Neural progenitor cell (in vitro differentiated cells): ENCODE results near the gene RPRM. TPM values are rescaled to one million over a fixed set of nuclear protein-coding genes. Genes with fewer than 3 reads are reported as not detected.

Experiments used
- DNase-seq: peaks from one replicate; pipeline ENCODE4 v3.0.0-alpha.2; 2016; ENCODE audit warnings: low spot score
- H2AFZ ChIP-seq: fragments of 200-600 bp; sonication (generic); replicated peaks from 2 replicates; pipeline ENCODE4 v1.6.1; 2016; ENCODE audit warnings: antibody characterized with exemption
- H3F3A ChIP-seq: fragments of 200-600 bp; sonication (generic); 2 replicates; pipeline ENCODE4 v1.6.1; 2016; ENCODE audit warnings: antibody characterized with exemption, low read depth
- H3K27ac ChIP-seq: fragments of 200-600 bp; sonication (generic); 2 replicates; pipeline ENCODE4 v1.5.1; 2016; ENCODE audit warnings: mild to moderate bottlenecking
- H3K27me3 ChIP-seq: fragments of 200-600 bp; sonication (generic); 2 replicates; pipeline ENCODE4 v1.6.1; 2016; ENCODE audit warnings: mild to moderate bottlenecking, moderate library complexity
- H3K36me3 ChIP-seq: fragments of 200-600 bp; sonication (generic); 2 replicates; pipeline ENCODE4 v1.5.1; 2016
- H3K4me1 ChIP-seq: fragments of 200-600 bp; sonication (generic); 2 replicates; pipeline ENCODE4 v1.6.1; 2016; ENCODE audit warnings: mixed run types
- H3K4me2 ChIP-seq: fragments of 200-600 bp; sonication (generic); 2 replicates; pipeline ENCODE4 v1.6.1; 2016
- H3K4me3 ChIP-seq: fragments of 200-600 bp; sonication (generic); 2 replicates; pipeline ENCODE4 v1.5.1; 2016
- H3K79me2 ChIP-seq: fragments of 200-600 bp; sonication (generic); 2 replicates; pipeline ENCODE4 v1.6.1; 2016; ENCODE audit warnings: low read depth
- H3K9ac ChIP-seq: fragments of 200-600 bp; sonication (generic); 2 replicates; pipeline ENCODE4 v1.6.1; 2016
- H3K9me3 ChIP-seq: fragments of 200-600 bp; sonication (generic); 2 replicates; pipeline ENCODE4 v1.5.1; 2016; ENCODE audit warnings: low read depth
- H4K20me1 ChIP-seq: fragments of 200-600 bp; sonication (generic); 2 replicates; pipeline ENCODE4 v1.6.1; 2016; ENCODE audit warnings: low read depth
- H3K27ac Mint-ChIP-seq: 3 replicates; pipeline ENCODE4 v1.8.0; 2021; ENCODE audit warnings: mixed read lengths
- H3K27me3 Mint-ChIP-seq: 2 replicates; pipeline ENCODE4 v1.8.0; 2022; ENCODE audit warnings: low read depth, mild to moderate bottlenecking, inconsistent platforms, moderate library complexity, mixed read lengths; ENCODE audit not compliant: insufficient read depth
- H3K36me3 Mint-ChIP-seq: 3 replicates; pipeline ENCODE4 v1.8.0; 2021; ENCODE audit warnings: mixed read lengths
- H3K4me1 Mint-ChIP-seq: 3 replicates; pipeline ENCODE4 v1.8.0; 2021; ENCODE audit warnings: mixed read lengths
- H3K4me3 Mint-ChIP-seq: 3 replicates; pipeline ENCODE4 v1.8.0; 2021; ENCODE audit warnings: mild to moderate bottlenecking, moderate library complexity, mixed read lengths
- H3K9me3 Mint-ChIP-seq: 3 replicates; pipeline ENCODE4 v1.8.0; 2020; ENCODE audit warnings: mixed read lengths
- CTCF ChIP-seq: fragments of 200-600 bp; sonication (generic); IDR thresholded peaks from 2 replicates; pipeline ENCODE4 v1.5.1; 2017; ENCODE audit warnings: antibody characterized with exemption, mild to moderate bottlenecking
- EZH2 ChIP-seq: fragments of 200-600 bp; sonication (generic); IDR thresholded peaks from 2 replicates; pipeline ENCODE4 v1.6.1; 2017; ENCODE audit warnings: antibody characterized with exemption, mild to moderate bottlenecking, moderate library complexity
- EZH2phosphoT487 ChIP-seq: fragments of 200-600 bp; sonication (generic); IDR thresholded peaks from 2 replicates; pipeline ENCODE4 v1.6.1; 2017; ENCODE audit warnings: antibody characterized with exemption
- total RNA-seq: library from RNA; depleted of rRNA; stranded (reverse); fragments of >200 nt; gene quantifications from 2 replicates; pipeline ENCODE4 v1.2.3, GENCODE V29; 2015; ENCODE audit warnings: low replicate concordance

Gene RPRM
- total RNA-seq, 1 donor from 2014 or later = 0.51 TPM

GRCh38 chr2:153476816-153477635, 1.5 kb downstream of the RPRM start:
- Mint-ChIP-seq H3K9me3 (no peaks in the 10 kb centered on the region), H3K4me1 (peaks cover 37% of the 10 kb centered on the region), H3K27ac (no peak overlapping the region), H3K27me3 (peaks cover 3% of the 10 kb centered on the region), H3K36me3 (no peaks in the 10 kb centered on the region), H3K4me3 (peak overlapping the region; percentile 92)
- Histone ChIP-seq H4K20me1 (peaks cover 43% of the 10 kb centered on the region), H3K27ac (no peak overlapping the region), H3K27me3 (peaks cover 47% of the 10 kb centered on the region), H3K9ac (no peak overlapping the region), H3K79me2 (no peaks in the 10 kb centered on the region), H3K36me3 (no peaks in the 10 kb centered on the region), H3K4me1 (peaks cover 51% of the 10 kb centered on the region), H3K9me3 (no peaks in the 10 kb centered on the region), H3K4me2 (peak overlapping the region; percentile 84), H3F3A (peaks cover 36% of the 10 kb centered on the region), H3K4me3 (peak overlapping the region; percentile 50), H2AFZ (peak overlapping the region; percentile 78)
- TF ChIP-seq EZH2 = no peak
- TF ChIP-seq CTCF = peak; percentile 38
- peak; percentile 55 for DNase-seq

GRCh38 chr2:153476491-153476815, 2.1 kb downstream of the RPRM start:
- peak overlapping the region; percentile 50 for H3K4me3 ChIP-seq
- H3K27ac Mint-ChIP-seq = no peak overlapping the region
- H3K4me2 ChIP-seq = peak overlapping the region; percentile 84
- H3K27me3 Mint-ChIP-seq = peaks cover 3% of the 10 kb centered on the region
- H3K4me1 ChIP-seq = peaks cover 51% of the 10 kb centered on the region
- no peak overlapping the region for H3K9ac ChIP-seq
- peaks cover 36% of the 10 kb centered on the region for H3F3A ChIP-seq
- peaks cover 47% of the 10 kb centered on the region for H3K27me3 ChIP-seq
- no peaks in the 10 kb centered on the region for H3K79me2 ChIP-seq
- H3K9me3 Mint-ChIP-seq = no peaks in the 10 kb centered on the region
- H3K36me3 ChIP-seq = no peaks in the 10 kb centered on the region
- peaks cover 43% of the 10 kb centered on the region for H4K20me1 ChIP-seq
- no peak overlapping the region for H2AFZ ChIP-seq
- peaks cover 37% of the 10 kb centered on the region for H3K4me1 Mint-ChIP-seq
- peak overlapping the region; percentile 92 for H3K4me3 Mint-ChIP-seq
- no peaks in the 10 kb centered on the region for H3K9me3 ChIP-seq
- H3K27ac ChIP-seq = no peak overlapping the region
- DNase-seq = no peak
- TF ChIP-seq CTCF (no peak), EZH2phosphoT487 (no peak), EZH2 (no peak)
- H3K36me3 Mint-ChIP-seq = no peaks in the 10 kb centered on the region

GRCh38 chr2:153474876-153475435, 3.6 kb downstream of the RPRM start:
- Mint-ChIP-seq H3K27ac (no peak overlapping the region), H3K4me1 (peaks cover 30% of the 10 kb centered on the region), H3K4me3 (no peak overlapping the region), H3K9me3 (no peaks in the 10 kb centered on the region), H3K27me3 (peaks cover 3% of the 10 kb centered on the region), H3K36me3 (no peaks in the 10 kb centered on the region)
- Histone ChIP-seq H3F3A (peaks cover 36% of the 10 kb centered on the region), H3K27me3 (peaks cover 45% of the 10 kb centered on the region), H3K9ac (no peak overlapping the region), H3K79me2 (no peaks in the 10 kb centered on the region), H3K27ac (no peak overlapping the region), H3K4me2 (no peak overlapping the region), H2AFZ (no peak overlapping the region), H3K4me3 (no peak overlapping the region), H4K20me1 (peaks cover 43% of the 10 kb centered on the region), H3K4me1 (peaks cover 49% of the 10 kb centered on the region), H3K36me3 (no peaks in the 10 kb centered on the region), H3K9me3 (no peaks in the 10 kb centered on the region)
- DNase-seq = no peak
- TF ChIP-seq EZH2phosphoT487 = no peak
- no peak for TF ChIP-seq EZH2
- TF ChIP-seq CTCF = no peak
